ENCODE data around the gene GATB.

GATB gene

DNA sequence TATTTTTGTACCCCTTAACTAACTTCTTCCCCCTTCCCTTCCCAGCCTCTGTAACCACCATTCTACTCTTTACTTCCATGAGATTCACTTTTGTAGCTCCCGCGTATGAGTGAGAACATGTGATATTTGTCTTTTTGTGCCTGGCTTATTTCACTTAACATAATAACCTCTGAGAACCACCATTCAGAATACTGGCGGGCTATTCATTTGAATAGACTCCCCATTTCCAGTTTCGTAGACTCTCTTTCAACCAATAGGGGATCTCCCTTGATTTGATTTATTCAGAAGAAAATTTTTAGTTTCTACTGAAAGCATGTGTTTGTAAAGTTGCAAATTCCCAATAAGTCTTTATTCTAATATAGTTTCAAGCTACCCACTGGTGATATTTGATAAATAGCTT is 117.2 kb downstream of the GATB start:
- no peak for DNase-seq

DNA sequence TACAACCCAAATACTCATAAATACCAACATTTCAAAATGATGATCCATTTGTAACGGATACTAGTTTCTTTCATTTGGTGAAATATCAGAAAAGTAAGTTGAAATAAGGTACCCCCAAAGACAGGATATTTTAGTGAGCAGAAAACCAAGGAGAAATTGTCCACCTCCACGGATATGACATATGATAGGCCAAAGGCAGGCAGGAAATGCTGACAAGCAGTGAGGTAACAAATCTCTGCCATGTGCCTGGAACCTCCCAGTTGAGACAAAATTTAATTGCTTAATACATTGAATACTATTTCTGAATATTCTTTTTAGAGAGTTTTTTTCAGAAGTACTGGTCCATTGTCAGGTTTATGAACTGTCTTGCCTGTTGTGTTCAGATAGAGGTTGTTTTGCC is 118.8 kb downstream of the GATB start:
- no peak for DNase-seq

DNA sequence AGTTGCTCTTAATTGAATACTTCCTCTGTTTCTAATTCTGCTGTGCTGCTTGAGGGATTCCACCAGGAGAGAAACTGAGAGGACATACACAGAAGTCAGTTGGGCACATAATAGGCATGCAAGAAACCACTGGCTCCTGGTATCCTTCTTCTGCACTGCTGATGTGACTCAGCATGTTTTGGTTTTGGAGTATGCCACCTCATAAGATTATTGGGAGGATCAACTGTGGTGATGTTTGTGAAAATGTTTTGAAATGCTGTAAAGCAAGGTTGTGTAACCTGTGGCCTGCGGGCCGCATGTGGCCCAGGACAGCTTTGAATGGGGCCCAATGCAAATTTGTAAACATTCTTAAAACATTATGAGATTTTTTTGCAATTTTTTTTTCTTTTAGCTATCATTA is 119.6 kb downstream of the GATB start:
- DNase-seq: no peak

DNA sequence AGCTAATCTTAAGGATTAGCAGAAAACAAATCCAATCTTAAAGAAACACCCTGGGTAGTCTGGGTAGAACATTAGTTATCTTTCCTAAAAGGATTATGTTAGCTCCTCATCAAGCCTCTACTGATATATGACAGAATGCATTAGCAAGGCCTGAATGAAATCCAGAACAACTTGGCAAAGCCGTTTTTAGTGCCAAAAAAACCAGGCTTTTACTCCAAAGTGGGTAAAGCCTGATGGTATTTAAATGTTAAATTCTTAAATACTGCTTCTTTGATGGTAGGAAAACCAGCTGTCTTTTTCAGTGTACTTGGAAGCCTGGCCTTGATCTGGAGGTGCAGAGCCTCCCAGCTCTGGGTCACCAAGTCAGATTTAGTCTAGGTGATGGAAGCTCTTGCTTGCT is 120.4 kb downstream of the GATB start:
- DNase-seq: no peak

DNA sequence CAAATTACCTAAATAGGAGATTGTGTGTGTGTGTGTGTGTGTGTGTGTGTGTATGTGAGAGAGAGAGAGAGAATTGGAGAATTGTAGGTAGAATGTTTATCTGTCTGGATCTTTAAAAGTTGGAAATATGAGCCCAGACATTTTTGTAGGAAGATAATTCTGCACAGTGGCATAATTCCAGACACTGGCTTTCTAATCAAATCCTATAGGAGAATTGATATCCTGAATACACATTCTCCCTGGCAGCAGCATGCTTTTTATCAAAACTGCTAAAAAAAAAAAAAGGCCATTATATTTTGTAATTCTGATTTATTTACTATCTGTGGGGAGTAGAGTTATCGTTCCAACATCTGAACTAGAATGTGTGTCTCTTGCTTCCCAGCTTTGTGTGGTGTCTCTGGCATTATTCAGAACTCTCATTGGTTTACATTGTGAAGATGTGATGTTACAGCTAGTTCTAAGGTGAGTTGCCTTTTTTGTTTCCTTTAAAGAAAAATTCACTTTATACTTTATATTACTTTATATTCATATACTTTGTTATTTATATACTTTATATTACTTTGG is 122.4 kb downstream of the GATB start:
- no peak for DNase-seq

DNA sequence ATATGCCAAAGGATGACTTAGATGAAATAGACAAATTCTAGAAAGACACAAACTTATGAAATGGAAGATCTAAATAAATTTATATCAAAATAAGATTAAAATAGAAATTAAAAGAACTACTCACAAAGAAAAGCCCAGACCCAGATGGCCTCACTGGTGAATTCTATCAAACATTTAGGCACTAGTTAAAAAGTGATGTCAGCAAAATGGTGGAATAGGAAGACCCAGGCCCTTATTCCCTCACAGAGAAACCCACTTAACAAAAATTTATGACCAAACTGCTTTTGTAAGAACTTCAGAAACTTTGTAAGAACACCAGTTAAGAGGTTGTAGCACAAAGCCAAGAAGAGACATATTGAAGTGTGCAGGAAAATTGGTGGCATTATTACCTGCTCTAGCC is 129.5 kb downstream of the GATB start:
- no peak for DNase-seq

DNA sequence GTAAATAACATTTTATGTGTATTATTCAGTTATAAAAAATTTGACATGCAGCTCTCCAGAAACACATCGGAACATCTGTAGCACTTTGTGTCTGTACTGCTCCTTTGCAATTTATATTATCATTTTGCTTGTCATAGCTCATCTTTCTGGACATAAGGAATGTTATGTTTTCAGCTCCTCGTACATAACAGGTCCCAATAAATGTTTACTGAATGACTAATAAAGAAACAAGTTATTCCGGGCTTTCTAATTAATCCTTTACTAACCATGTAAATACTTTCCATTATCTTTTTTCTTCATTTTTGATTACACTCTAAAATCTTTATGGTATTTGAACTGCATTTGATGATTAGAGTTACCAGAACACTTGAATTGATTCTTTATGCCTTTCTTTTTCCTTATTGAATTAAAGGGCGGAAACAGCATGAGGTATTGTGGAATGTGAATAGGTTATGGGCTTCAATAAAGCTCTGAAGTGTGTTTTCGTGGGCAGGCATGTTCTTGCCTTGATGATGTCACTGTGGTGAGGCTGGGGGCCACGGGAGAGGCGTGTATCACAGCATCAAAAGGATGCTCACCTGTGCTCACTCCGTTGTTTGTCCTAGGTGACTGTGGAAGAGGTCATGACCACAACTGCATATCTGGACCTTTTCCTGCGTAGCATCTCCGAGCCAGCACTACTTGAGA is 131.6 kb downstream of the GATB start:
- no peak for DNase-seq

DNA sequence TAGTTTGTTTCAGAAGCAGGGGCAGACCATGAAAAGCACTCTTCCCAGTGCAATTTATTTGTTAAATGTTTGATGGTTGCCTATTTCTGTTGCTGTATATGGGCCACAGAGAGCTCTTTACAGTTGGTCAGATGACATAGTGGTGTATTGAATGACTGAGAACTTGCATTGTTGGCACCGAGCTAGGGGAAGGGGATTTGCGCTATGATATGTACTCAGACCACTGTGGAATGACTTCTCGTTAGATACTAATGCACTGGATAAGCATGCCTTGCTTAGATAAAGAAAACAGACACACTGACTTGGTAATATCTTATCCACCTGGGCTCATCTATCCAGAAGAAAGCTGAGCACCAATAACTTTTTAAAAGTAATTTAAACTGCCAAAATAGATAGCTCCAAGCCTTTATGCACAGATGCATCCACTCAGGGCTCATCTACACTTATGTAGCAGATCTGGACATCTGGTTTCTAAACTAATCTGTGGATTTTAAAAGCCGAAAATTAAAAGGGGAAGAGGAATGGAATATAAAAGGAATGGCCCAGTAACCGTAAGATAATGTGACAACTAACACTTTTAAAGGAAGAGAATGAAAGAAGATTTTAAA is 132.7 kb downstream of the GATB start:
- no peak for DNase-seq

DNA sequence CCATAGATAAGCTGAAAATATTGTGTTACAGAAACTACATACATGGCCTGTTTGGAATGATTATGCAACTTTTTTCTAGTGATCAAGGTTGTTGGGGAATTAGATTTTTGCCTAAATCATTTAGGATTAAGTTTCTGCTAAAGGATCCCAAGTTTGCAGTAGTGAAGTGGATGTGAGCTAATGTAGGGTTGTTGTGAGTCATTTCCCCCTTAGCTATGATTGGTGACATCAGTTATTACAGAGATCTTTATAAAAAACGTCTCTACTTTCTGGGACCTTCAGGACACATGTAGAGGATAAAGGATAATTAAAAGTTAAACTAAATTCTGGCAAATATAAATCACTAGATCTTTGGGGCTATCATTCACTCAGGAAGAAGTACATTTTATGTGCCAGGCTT is 133.3 kb downstream of the GATB start:
- DNase-seq: no peak

DNA sequence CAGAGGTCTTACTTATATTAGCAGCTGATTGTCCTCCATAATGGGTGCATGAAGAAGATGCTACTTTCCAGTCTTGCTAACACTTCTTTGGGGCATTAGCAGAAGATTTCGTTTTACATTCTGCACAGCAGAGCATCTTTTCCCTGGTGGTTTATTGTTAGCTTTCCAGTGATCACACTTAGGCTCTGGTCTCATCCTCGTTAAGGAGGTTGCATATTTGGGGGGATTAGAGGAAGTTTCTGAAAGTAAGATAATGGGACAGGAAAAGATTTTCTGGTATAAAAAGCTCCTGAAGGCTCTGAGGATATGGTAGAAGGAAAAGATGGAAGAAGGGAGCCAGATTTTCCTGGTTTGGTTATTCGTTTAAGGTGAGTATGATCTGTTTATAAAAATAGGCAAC is 134.1 kb downstream of the GATB start:
- no peak for DNase-seq

DNA sequence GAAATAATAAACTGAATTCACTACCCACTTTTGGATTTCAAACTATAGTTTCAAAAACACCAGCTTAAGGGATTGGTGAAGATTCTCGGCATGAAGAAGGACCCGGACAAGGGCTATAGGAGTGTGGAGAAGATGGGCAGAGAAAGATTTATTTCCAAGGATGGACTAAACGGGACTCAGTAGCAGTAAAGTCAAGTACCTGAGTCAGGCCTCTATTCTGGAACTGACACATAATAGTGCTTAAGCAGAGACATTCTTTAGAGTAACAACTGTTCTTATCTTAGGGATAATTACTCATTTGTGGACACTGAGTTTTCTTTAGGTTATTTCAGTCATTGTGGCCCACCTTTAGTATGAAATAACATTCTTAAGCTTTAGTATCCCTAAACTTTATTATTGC is 134.6 kb downstream of the GATB start:
- no peak for DNase-seq

DNA sequence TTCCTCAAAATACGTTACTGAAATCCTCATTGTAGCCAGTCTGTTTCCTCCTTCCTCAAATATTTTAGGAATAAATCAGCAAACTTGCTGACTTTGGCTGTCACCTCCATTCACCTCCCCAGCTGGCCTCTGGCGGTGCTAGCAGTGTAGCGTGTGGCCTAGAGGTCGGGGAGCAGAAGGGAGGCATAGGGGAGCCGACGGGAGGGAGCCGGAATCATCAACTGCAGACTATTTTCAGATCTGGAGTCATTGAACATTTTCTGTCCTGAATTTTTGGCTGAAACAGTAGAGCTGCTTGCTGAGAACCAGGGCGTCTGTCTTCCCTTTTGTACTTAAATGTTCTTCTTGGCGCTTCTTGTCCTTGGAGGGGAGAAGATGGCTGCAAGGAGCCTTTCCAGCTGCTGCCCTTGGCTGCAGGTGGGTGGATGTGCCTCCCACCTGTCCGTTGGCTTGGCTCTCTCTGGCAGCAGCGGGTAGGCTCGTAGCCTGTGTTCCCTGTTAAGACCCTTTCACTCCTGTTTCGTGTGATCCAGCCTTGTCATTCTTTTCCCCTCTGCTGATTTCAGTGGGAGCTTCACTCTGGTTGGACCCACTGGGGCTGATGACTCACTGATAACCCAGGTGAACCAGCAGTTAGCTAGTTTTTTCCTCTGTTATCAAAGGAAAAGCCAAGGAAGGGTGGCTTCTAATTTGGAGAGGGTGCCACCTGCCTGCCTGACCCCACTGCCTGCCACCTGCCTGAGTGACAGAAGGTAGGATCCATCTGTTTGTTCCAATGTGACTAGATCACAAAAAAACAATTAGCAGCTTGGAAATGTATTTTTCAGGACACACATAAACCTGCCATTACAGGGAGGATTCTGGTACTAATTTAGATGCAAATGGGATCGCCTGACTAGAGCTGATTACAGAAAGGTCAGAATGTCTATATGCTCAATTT is 135.9 kb downstream of the GATB start:
- no peak for DNase-seq
